HEK293 (cell line): ENCODE measurements around the gene SIGMAR1.

Experiments
- CTCF ChIA-PET: fragments of 350-600 bp; formaldehyde crosslinking; extraction: SDS; loops from one replicate; lab custom pipeline; 2021; ENCODE audit warnings: antibody characterized with exemption; lab: Yijun Ruan, JAX
- POLR2A ChIA-PET: fragments of 300-600 bp; formaldehyde crosslinking; extraction: SDS; loops from one replicate; lab custom pipeline; 2020; ENCODE audit warnings: antibody characterized with exemption, inconsistent platforms; lab: Yijun Ruan, JAX
- H3K27ac ChIP-seq: fragments of 200-500 bp; sonication (Bioruptor generic); 2 replicates; pipeline ENCODE4 v1.5.1; 2014; ENCODE audit warnings: low read depth, low read length, control low read depth, inconsistent platforms; ENCODE audit errors: extremely low read depth
- H3K36me3 ChIP-seq, 2 experiments: fragments of 200-500 bp in 1 of 2; sonication (Bioruptor generic) in 1 of 2; 1 replicate in 1 of 2; 2 replicates in 1 of 2; pipeline ENCODE4 v1.5.1; 2014 to 2017; ENCODE audit warnings: inconsistent platforms in 2 of 2, low read length in 2 of 2; ENCODE audit not compliant: control insufficient read depth in 2 of 2, insufficient read depth in 1 of 2
- H3K4me1 ChIP-seq: fragments of 200-500 bp; sonication (Bioruptor generic); 2 replicates; pipeline ENCODE4 v1.5.1; 2014; ENCODE audit warnings: mild to moderate bottlenecking, low read length, inconsistent platforms; ENCODE audit not compliant: control insufficient read depth, insufficient read depth
- H3K4me3 ChIP-seq: 2 replicates; pipeline ENCODE4 v1.5.1; 2011; ENCODE audit warnings: low read depth, mild to moderate bottlenecking, control low read depth, low read length, moderate library complexity
- H3K9me3 ChIP-seq: fragments of 200-500 bp; sonication (Bioruptor generic); 2 replicates; pipeline ENCODE4 v1.5.1; 2014; ENCODE audit warnings: low read depth, low read length, inconsistent platforms; ENCODE audit not compliant: control insufficient read depth, insufficient read depth
- BCL11A ChIP-seq: fragments of 450-650 bp; formaldehyde crosslinking; IDR thresholded peaks from 2 replicates; pipeline ENCODE4 v1.5.1; 2016; ENCODE audit warnings: low read depth, missing biosample characterization, missing genetic modification characterization
- CTCF ChIP-seq: fragments of 450-650 bp; formaldehyde crosslinking; IDR thresholded peaks from 2 replicates; pipeline ENCODE4 v1.5.1; 2016; ENCODE audit warnings: missing biosample characterization, missing genetic modification characterization
- EGR2 ChIP-seq: fragments of 450-650 bp; formaldehyde crosslinking; IDR thresholded peaks from 2 replicates; pipeline ENCODE4 v1.5.1; 2016; ENCODE audit warnings: low read depth, missing biosample characterization, missing genetic modification characterization
- GLIS1 ChIP-seq: fragments of 450-650 bp; formaldehyde crosslinking; IDR thresholded peaks from 2 replicates; pipeline ENCODE4 v1.5.1; 2016; ENCODE audit warnings: missing biosample characterization, missing genetic modification characterization
- IKZF3 ChIP-seq: fragments of 450-650 bp; IDR thresholded peaks from 2 replicates; pipeline ENCODE4 v1.5.0; 2018; ENCODE audit warnings: missing biosample characterization, mild to moderate bottlenecking, missing genetic modification characterization, moderate library complexity
- KLF16 ChIP-seq: fragments of 450-650 bp; formaldehyde crosslinking; IDR thresholded peaks from 2 replicates; pipeline ENCODE4 v1.5.1; 2017; ENCODE audit warnings: missing biosample characterization, missing genetic modification characterization
- OSR2 ChIP-seq: fragments of 450-650 bp; formaldehyde crosslinking; IDR thresholded peaks from 2 replicates; pipeline ENCODE4 v1.5.1; 2016; ENCODE audit warnings: missing biosample characterization, missing genetic modification characterization
- SP2 ChIP-seq: fragments of 450-650 bp; formaldehyde crosslinking; IDR thresholded peaks from 2 replicates; pipeline ENCODE4 v1.5.1; 2016; ENCODE audit warnings: missing biosample characterization, missing genetic modification characterization
- TCF7L2 ChIP-seq: IDR thresholded peaks from 2 replicates; pipeline ENCODE4 v1.6.1; 2011; ENCODE audit warnings: low read depth, mild to moderate bottlenecking, inconsistent platforms, low read length, moderate library complexity, borderline replicate concordance
- TRIM28 ChIP-seq: IDR thresholded peaks from 2 replicates; pipeline ENCODE4 v1.6.1; 2011; ENCODE audit warnings: low read length, control low read depth, borderline replicate concordance
- ZBTB1 ChIP-seq: fragments of 450-650 bp; formaldehyde crosslinking; IDR thresholded peaks from 2 replicates; pipeline ENCODE4 v1.5.1; 2016; ENCODE audit warnings: missing biosample characterization, missing genetic modification characterization
- ZBTB17 ChIP-seq: fragments of 450-650 bp; formaldehyde crosslinking; IDR thresholded peaks from 2 replicates; pipeline ENCODE4 v1.5.1; 2016; ENCODE audit warnings: missing biosample characterization, missing genetic modification characterization
- ZBTB6 ChIP-seq: fragments of 450-650 bp; formaldehyde crosslinking; IDR thresholded peaks from 2 replicates; pipeline ENCODE4 v1.5.1; 2017; ENCODE audit warnings: missing biosample characterization, missing genetic modification characterization
- ZFHX2 ChIP-seq: fragments of 450-650 bp; formaldehyde crosslinking; conservative IDR thresholded peaks from 2 replicates; pipeline ENCODE4 v1.5.1; 2016; ENCODE audit warnings: missing biosample characterization, missing genetic modification characterization
- ZNF169 ChIP-seq: fragments of 450-650 bp; formaldehyde crosslinking; IDR thresholded peaks from 2 replicates; pipeline ENCODE4 v1.5.1; 2016; ENCODE audit warnings: missing biosample characterization, missing genetic modification characterization
- ZNF223 ChIP-seq: fragments of 450-650 bp; formaldehyde crosslinking; IDR thresholded peaks from 2 replicates; pipeline ENCODE4 v1.5.1; 2016; ENCODE audit warnings: missing biosample characterization, missing genetic modification characterization
- ZNF350 ChIP-seq: fragments of 450-650 bp; formaldehyde crosslinking; IDR thresholded peaks from 2 replicates; pipeline ENCODE4 v1.5.0; 2017; ENCODE audit warnings: missing biosample characterization, mild to moderate bottlenecking, missing genetic modification characterization
- ZNF48 ChIP-seq: fragments of 450-650 bp; formaldehyde crosslinking; IDR thresholded peaks from 2 replicates; pipeline ENCODE4 v1.5.1; 2016; ENCODE audit warnings: missing biosample characterization, missing genetic modification characterization
- ZNF585B ChIP-seq: fragments of 450-650 bp; formaldehyde crosslinking; IDR thresholded peaks from 2 replicates; pipeline ENCODE4 v1.5.1; 2016; ENCODE audit warnings: missing biosample characterization, missing genetic modification characterization
- ZNF654 ChIP-seq: fragments of 450-650 bp; formaldehyde crosslinking; IDR thresholded peaks from 2 replicates; pipeline ENCODE4 v1.5.1; 2016; ENCODE audit warnings: low read depth, missing biosample characterization, missing genetic modification characterization
- ZNF660 ChIP-seq: fragments of 450-650 bp; IDR thresholded peaks from 2 replicates; pipeline ENCODE4 v1.5.1; 2018; ENCODE audit warnings: missing biosample characterization, mild to moderate bottlenecking, missing genetic modification characterization
- ZNF701 ChIP-seq: fragments of 450-650 bp; formaldehyde crosslinking; IDR thresholded peaks from 2 replicates; pipeline ENCODE4 v1.5.1; 2016; ENCODE audit warnings: missing biosample characterization, missing genetic modification characterization
- ZNF747 ChIP-seq: fragments of 450-650 bp; formaldehyde crosslinking; IDR thresholded peaks from 2 replicates; pipeline ENCODE4 v1.5.1; 2016; ENCODE audit warnings: missing biosample characterization, missing genetic modification characterization
- ZNF768 ChIP-seq: fragments of 450-650 bp; formaldehyde crosslinking; IDR thresholded peaks from 2 replicates; pipeline ENCODE4 v1.5.1; 2018; ENCODE audit warnings: missing biosample characterization, mild to moderate bottlenecking, missing genetic modification characterization
- ZSCAN30 ChIP-seq: fragments of 450-650 bp; IDR thresholded peaks from 2 replicates; pipeline ENCODE4 v1.5.1; 2018; ENCODE audit warnings: missing biosample characterization, mild to moderate bottlenecking, missing genetic modification characterization, moderate library complexity
- TF ChIP-seq, protein P1 (sequence below): fragments of 450-650 bp; formaldehyde crosslinking; IDR thresholded peaks from 2 replicates; pipeline ENCODE4 v1.5.1; 2016; ENCODE audit warnings: missing biosample characterization, missing genetic modification characterization

Gene SIGMAR1

GRCh38 chr9:34675869-34676268, 38.3 kb upstream of the SIGMAR1 start:
- CTCF ChIA-PET, result interaction anchor here (0.5 to 6.1 kb wide), 14 partner anchors 10 to 500 kb away, joined by 3 to 116 read pairs (median 6); partner anchors contain the start of gene GALT
- TF ChIP-seq TCF7L2, result no peak
- 0 out of 2 replicates have a peak, but pooled peaks have one; percentile 8 for TF ChIP-seq ZFHX2
- no peak for TF ChIP-seq ZNF585B
- TF ChIP-seq EGR2 (tag by site-specific recombination), result peak; percentile 42; the same call in 1 of the 2 replicates
- no peak for TF ChIP-seq ZNF747
- TF ChIP-seq ZBTB1 (tag by site-specific recombination), result no peak
- POLR2A ChIA-PET, result no interaction called here

DNA sequence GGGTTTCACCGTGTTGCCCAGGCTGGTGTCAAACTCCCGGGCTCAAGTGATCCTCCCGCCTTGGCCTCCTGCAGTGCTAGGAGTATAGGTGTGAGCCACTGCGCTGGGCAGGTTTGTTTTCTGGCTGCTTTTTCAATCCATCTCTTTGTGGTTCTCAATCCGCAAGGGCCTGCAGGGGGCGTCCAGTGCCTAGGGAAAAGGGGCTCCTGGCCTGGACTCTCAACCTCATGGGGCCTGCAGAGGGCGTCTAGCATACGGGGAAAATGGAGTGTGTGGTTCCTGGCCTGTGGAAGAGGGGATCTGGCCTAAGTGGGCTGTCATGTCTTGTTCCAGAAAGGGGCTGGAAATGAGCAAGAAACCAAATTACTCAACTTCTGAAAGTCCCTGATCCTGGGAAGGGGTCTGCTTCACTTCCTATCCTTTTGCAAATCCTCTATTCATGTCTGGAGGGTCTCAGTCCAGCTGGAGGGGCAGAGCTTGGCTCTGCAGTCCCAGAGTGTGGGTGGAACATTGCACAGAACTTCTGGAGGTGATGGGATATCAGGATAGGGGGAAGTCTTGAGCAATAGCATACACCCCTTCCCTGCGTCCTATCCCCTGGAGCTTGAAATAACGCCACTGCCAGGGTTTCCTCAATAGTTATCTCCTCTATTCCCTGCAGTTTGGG, 37.6 kb upstream of the SIGMAR1 start:
- H3K36me3 ChIP-seq, result no peaks in the 10 kb centered on the region
- no peak overlapping the region for H3K27ac ChIP-seq
- H3K4me1 ChIP-seq, result no peaks in the 10 kb centered on the region
- H3K4me3 ChIP-seq, result no peak overlapping the region
- TF ChIP-seq ZNF169 (tag by site-specific recombination) (no peak), SP2 (tag by site-specific recombination) (no peak), ZNF350 (no peak), ZNF48 (tag by site-specific recombination) (no peak), BCL11A (no peak), CTCF (tag by site-specific recombination) (peak; percentile 81), IKZF3 (peak; percentile 46), ZSCAN30 (tag by site-specific recombination) (peak; percentile 80), GLIS1 (tag by site-specific recombination) (0 out of 2 replicates have a peak, but pooled peaks have one; percentile 25), ZNF223 (tag by site-specific recombination) (no peak), KLF16 (tag by site-specific recombination) (no peak), ZNF654 (peak; percentile 63), ZNF768 (tag by site-specific recombination) (no peak), ZBTB17 (tag by site-specific recombination) (peak; percentile 50; the same call in 1 of the 2 replicates), TRIM28 (peak; percentile 33; the same call in 1 of the 2 replicates), ZNF660 (tag by site-specific recombination) (0 out of 2 replicates have a peak, but pooled peaks have one; percentile 37)
- TF ChIP-seq, all 188 proteins: peak for 8
- no peaks in the 10 kb centered on the region for H3K9me3 ChIP-seq
- CTCF ChIA-PET, result interaction anchor here (0.5 to 6.1 kb wide), 18 partner anchors 11 to 501 kb away, joined by 3 to 116 read pairs (median 3); partner anchors contain the start of gene GALT
- POLR2A ChIA-PET, result no interaction called here

More at GRCh38 chr9:34675869-34676268, 38.3 kb upstream of the SIGMAR1 start:
- no peak overlapping the region for H3K27ac ChIP-seq
- no peaks in the 10 kb centered on the region for H3K36me3 ChIP-seq
- H3K4me1 ChIP-seq, result no peaks in the 10 kb centered on the region
- no peak overlapping the region for H3K4me3 ChIP-seq
- no peaks in the 10 kb centered on the region for H3K9me3 ChIP-seq

DNA sequence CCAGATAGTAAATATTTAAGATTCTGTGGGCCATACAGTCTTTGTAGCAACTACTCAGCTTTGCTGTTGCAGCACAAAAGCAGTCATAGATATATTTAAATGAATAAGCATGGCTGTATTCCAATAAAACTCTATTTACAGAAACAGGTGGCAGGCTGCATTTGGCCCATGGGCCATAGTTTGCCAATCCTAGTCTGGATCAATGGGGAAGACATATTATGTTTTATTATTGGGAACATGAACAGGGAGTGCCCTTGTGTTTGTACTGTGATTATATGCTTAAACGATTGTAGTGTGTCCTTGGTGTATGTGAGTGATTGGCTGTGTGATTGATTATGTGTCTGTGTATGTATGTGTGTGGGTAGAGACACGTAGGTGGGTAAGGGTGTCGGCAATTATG, 36.9 kb upstream of the SIGMAR1 start:
- Histone ChIP-seq H3K4me1 (no peaks in the 10 kb centered on the region), H3K27ac (no peak overlapping the region), H3K36me3 (no peaks in the 10 kb centered on the region), H3K9me3 (no peaks in the 10 kb centered on the region), H3K4me3 (no peak overlapping the region)
- no peak for TF ChIP-seq ZBTB6 (tag by site-specific recombination)
- TF ChIP-seq ZFHX2, result peak; percentile 44; the same call in 1 of the 2 replicates
- 0 out of 2 replicates have a peak, but pooled peaks have one; percentile 27 for TF ChIP-seq EGR2 (tag by site-specific recombination)
- TF ChIP-seq OSR2 (tag by site-specific recombination), result no peak
- TF ChIP-seq, protein P1, sequence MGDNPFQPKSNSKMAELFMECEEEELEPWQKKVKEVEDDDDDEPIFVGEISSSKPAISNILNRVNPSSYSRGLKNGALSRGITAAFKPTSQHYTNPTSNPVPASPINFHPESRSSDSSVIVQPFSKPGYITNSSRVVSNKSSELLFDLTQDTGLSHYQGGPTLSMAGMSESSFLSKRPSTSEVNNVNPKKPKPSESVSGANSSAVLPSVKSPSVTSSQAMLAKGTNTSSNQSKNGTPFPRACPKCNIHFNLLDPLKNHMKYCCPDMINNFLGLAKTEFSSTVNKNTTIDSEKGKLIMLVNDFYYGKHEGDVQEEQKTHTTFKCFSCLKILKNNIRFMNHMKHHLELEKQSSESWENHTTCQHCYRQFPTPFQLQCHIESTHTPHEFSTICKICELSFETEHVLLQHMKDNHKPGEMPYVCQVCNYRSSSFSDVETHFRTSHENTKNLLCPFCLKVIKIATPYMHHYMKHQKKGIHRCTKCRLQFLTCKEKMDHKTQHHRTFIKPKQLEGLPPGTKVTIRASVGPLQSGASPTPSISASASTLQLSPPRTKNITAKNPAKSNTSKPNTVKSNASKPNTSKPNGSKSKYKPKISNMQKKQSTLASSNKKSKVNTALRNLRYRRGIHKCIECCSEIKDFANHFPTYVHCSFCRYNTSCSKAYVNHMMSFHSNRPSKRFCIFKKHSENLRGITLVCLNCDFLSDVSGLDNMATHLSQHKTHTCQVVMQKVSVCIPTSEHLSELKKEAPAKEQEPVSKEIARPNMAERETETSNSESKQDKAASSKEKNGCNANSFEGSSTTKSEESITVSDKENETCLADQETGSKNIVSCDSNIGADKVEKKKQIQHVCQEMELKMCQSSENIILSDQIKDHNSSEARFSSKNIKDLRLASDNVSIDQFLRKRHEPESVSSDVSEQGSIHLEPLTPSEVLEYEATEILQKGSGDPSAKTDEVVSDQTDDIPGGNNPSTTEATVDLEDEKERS, result no peak
- TF ChIP-seq ZNF701 (tag by site-specific recombination), result no peak
- ChIA-PET POLR2A (no interaction called here), CTCF (interaction anchor here (0.6 to 6.1 kb wide), 16 partner anchors 12 to 395 kb away, joined by 3 to 116 read pairs (median 3); partner anchors contain the start of genes CCL27 and GALT)
